IMR-90 (cell line): ENCODE data around the gene DBP.

Experiments used
- CEBPB ChIP-seq: IDR thresholded peaks from 2 replicates; pipeline ENCODE4 v1.6.1; 2012; ENCODE audit warnings: low read depth, low read length, improper control_type of control experiment
- CTCF ChIP-seq: conservative IDR thresholded peaks from 2 replicates; pipeline ENCODE4 v1.5.1; 2012; ENCODE audit warnings: mild to moderate bottlenecking, low read depth, low read length, improper control_type of control experiment
- NFE2L2 ChIP-seq: fragments of 150-350 bp; IDR thresholded peaks from 2 replicates; pipeline ENCODE4 v1.6.1; 2016; ENCODE audit warnings: low read depth, mild to moderate bottlenecking, low read length
- POLR2A ChIP-seq: IDR thresholded peaks from 2 replicates; pipeline ENCODE4 v1.6.1; 2012; ENCODE audit warnings: mild to moderate bottlenecking, low read depth, low read length
- RFX5 ChIP-seq: IDR thresholded peaks from 2 replicates; pipeline ENCODE4 v1.8.0; 2012; ENCODE audit warnings: low read depth, mild to moderate bottlenecking, low read length, moderate library complexity
- TF ChIP-seq, protein P1 (sequence below): fragments of 150-350 bp; IDR thresholded peaks from 2 replicates; pipeline ENCODE4 v1.6.1; 2017; ENCODE audit warnings: mild to moderate bottlenecking, antibody characterized with exemption, low read length, low read depth

DNA sequence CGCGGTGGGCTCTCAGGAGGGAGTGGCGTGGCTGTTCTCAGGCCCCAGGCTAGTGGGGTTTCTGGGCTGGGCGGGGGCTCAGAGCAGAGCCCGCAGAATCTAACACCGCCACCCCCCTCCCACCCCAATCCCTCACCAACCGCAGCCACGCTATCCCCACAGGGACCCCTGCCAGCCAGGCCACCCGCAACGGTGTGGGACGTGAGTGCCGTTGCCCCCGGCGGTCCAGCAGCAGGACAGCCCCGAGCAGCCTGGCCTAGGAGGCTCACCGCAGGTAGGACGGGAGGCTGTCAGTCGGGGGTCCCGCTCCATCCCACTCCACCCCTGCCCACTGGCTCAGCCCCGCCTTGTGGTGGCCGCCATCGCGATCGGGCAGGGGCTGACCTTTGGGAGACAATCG lies 35.8 kb upstream of the DBP start, which contains the start of gene NTN5:
- TF ChIP-seq POLR2A = no peak
- TF ChIP-seq CTCF = no peak
- TF ChIP-seq, protein P1, sequence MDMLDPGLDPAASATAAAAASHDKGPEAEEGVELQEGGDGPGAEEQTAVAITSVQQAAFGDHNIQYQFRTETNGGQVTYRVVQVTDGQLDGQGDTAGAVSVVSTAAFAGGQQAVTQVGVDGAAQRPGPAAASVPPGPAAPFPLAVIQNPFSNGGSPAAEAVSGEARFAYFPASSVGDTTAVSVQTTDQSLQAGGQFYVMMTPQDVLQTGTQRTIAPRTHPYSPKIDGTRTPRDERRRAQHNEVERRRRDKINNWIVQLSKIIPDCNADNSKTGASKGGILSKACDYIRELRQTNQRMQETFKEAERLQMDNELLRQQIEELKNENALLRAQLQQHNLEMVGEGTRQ = no peak
- no peak for TF ChIP-seq CEBPB
- no peak for TF ChIP-seq NFE2L2
- no peak for TF ChIP-seq RFX5
